ENCODE results near the gene ATP1B2. TPM values are rescaled to one million over a fixed set of nuclear protein-coding genes. Genes with fewer than 3 reads are reported as not detected.
A peak's percentile ranks its signal among the peaks of the same experiment; 100 is the strongest.

The ATP1B2 gene
- total RNA-seq, 1 donor from 2014 or later = 10.4 TPM

GRCh38 chr17:7646457-7646856 lies 4.3 kb upstream of the ATP1B2 start:
- H3K36me3 Mint-ChIP-seq (ENCODE audit: low read depth, unreplicated experiment) = no peaks in the 10 kb centered on the region
- no peak for DNase-seq (ENCODE audit: low spot score)
- H3K4me1 Mint-ChIP-seq (ENCODE audit: unreplicated experiment) = peaks cover 24% of the 10 kb centered on the region
- H3K9me3 Mint-ChIP-seq (ENCODE audit: unreplicated experiment) = no peaks in the 10 kb centered on the region
- TF ChIP-seq, protein P1, sequence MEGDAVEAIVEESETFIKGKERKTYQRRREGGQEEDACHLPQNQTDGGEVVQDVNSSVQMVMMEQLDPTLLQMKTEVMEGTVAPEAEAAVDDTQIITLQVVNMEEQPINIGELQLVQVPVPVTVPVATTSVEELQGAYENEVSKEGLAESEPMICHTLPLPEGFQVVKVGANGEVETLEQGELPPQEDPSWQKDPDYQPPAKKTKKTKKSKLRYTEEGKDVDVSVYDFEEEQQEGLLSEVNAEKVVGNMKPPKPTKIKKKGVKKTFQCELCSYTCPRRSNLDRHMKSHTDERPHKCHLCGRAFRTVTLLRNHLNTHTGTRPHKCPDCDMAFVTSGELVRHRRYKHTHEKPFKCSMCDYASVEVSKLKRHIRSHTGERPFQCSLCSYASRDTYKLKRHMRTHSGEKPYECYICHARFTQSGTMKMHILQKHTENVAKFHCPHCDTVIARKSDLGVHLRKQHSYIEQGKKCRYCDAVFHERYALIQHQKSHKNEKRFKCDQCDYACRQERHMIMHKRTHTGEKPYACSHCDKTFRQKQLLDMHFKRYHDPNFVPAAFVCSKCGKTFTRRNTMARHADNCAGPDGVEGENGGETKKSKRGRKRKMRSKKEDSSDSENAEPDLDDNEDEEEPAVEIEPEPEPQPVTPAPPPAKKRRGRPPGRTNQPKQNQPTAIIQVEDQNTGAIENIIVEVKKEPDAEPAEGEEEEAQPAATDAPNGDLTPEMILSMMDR (IDR thresholded peaks at IDR 0.05; ENCODE audit: unreplicated experiment) = no peak
- no peak overlapping the region for H3K27ac Mint-ChIP-seq (ENCODE audit: unreplicated experiment)
- H3K27me3 Mint-ChIP-seq (ENCODE audit: unreplicated experiment) = peaks cover 11% of the 10 kb centered on the region
- no peak overlapping the region for H3K4me3 Mint-ChIP-seq (ENCODE audit: unreplicated experiment)

- Mint-ChIP-seq H3K27ac (ENCODE audit: unreplicated experiment) (no peak overlapping the region), H3K36me3 (ENCODE audit: low read depth, unreplicated experiment) (no peaks in the 10 kb centered on the region), H3K27me3 (ENCODE audit: unreplicated experiment) (peaks cover 11% of the 10 kb centered on the region), H3K4me1 (ENCODE audit: unreplicated experiment) (peaks cover 25% of the 10 kb centered on the region), H3K4me3 (ENCODE audit: unreplicated experiment) (no peak overlapping the region), H3K9me3 (ENCODE audit: unreplicated experiment) (no peaks in the 10 kb centered on the region)
- DNase-seq (ENCODE audit: low spot score) = no peak
- TF ChIP-seq, protein P1 (IDR thresholded peaks at IDR 0.05; ENCODE audit: unreplicated experiment) = no peak
Observed at GRCh38 chr17:7647018-7647417, 3.7 kb upstream of the ATP1B2 start.

DNA sequence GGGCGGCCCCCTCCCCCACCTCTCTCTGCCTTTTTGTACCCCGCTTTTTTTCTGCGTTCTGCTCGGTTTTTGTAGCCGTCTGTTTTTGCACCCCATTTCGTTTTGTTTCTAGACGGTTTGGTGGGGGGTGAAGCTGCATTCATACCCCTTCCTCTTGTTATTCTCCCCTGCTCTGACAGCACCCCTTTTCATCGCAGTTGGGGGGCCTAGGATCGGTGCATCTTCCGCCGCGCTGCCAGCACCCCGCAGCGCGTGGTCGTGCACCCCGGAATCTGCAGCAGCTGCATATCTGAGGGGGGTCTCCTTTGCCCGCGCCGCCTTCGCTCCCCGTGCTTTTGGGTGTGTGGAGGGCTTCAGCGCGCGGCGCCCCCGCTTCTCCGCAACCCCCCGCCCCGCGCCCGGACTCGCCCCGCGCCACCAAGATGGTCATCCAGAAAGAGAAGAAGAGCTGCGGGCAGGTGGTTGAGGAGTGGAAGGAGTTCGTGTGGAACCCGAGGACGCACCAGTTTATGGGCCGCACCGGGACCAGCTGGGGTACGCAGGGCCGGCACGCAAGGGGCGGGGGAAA lies 455 bp downstream of the ATP1B2 start:
- Mint-ChIP-seq H3K9me3 (ENCODE audit: unreplicated experiment) (no peaks in the 10 kb centered on the region), H3K27me3 (ENCODE audit: unreplicated experiment) (peaks cover 24% of the 10 kb centered on the region), H3K4me1 (ENCODE audit: unreplicated experiment) (peaks cover 28% of the 10 kb centered on the region), H3K4me3 (ENCODE audit: unreplicated experiment) (peak overlapping the region; percentile 88), H3K36me3 (ENCODE audit: low read depth, unreplicated experiment) (peaks cover 18% of the 10 kb centered on the region), H3K27ac (ENCODE audit: unreplicated experiment) (no peak overlapping the region)
- DNase-seq (ENCODE audit: low spot score) = no peak
- TF ChIP-seq, protein P1 (IDR thresholded peaks at IDR 0.05; ENCODE audit: unreplicated experiment) = no peak

DNA sequence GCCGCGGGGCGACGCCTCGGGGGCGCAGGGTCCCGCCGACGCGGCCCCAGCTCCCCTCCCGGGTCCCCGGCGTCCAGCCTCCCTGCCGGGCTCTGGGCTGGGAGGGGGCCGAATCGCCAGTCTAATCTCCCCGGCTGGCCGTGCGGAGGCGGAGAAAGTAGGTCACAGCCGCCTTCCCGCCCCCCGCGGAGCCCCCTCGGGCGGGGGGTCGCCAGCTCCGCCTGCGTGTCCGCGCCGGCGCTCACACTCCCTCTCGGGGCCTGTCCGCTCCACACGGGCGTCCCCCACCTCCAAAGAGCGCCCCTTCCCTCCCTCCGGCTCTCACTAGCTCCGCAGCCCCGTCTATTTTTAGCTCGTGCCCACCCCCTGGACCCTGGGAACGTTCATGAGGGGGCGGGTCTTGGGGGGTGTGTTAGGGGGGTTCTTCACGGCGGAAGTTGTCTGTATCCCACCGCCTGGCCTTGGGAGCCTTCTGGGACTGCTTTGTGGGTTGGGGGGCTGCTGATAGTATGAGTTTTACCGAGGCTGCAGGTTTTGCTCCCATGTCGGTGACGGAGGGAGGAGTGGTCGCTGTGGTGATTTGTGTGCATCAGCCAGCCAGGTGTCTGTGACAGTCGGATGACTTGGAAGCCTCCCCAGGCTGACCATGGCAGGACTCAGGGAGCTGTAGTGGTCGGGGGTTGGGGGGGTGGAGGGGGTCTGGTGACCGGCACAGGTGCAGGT lies 1.1 kb downstream of the ATP1B2 start:
- Mint-ChIP-seq H3K9me3 (ENCODE audit: unreplicated experiment) (no peaks in the 10 kb centered on the region), H3K4me1 (ENCODE audit: unreplicated experiment) (peaks cover 30% of the 10 kb centered on the region), H3K27ac (ENCODE audit: unreplicated experiment) (no peak overlapping the region), H3K27me3 (ENCODE audit: unreplicated experiment) (peaks cover 25% of the 10 kb centered on the region), H3K4me3 (ENCODE audit: unreplicated experiment) (peak overlapping the region; percentile 81), H3K36me3 (ENCODE audit: low read depth, unreplicated experiment) (peaks cover 18% of the 10 kb centered on the region)
- TF ChIP-seq, protein P1 (IDR thresholded peaks at IDR 0.05; ENCODE audit: unreplicated experiment) = no peak
- no peak for DNase-seq (ENCODE audit: low spot score)

All from endothelial cell (in vitro differentiated cells).